ENCODE results near the gene PADI1. TPM values are rescaled to one million over a fixed set of nuclear protein-coding genes. Genes with fewer than 3 reads are reported as not detected.

Gene PADI1
- total and polyA plus RNA-seq, 3 donors from 2014 or later, result 0.31 to 1.6 TPM; not detected in 1

- Histone ChIP-seq H3K4me1 (no peaks in the 10 kb centered on the region), H3K27me3 (no peaks in the 10 kb centered on the region), H3K27ac (no peak overlapping the region), H3K4me3 (no peak overlapping the region), H3K9me3 (no peaks in the 10 kb centered on the region), H3K36me3 (ENCODE audit: low read depth, missing control alignments) (no peaks in the 10 kb centered on the region)
- intact Hi-C loops (cut with DNase I; ENCODE audit: low total_unique reads), result no loop called here
- 70 to 80% methylated on average over 4 of the region's 4 CpGs for WGBS, 2 donors
- TF ChIP-seq CTCF (IDR thresholded peaks at IDR 0.05), result no peak
- TF ChIP-seq POLR2A (IDR thresholded peaks at IDR 0.05), result no peak
- no peak for DNase-seq
Measured at GRCh38 chr1:17295292-17295691, 90.4 kb downstream of the PADI1 start.

Small RNA genes lying within 50 kb of the gene (microRNA-seq; reads per million reads assigned to microRNA genes)
- gene MIR3972 (ENCODE audit: borderline number of aligned reads in 2 of 2, borderline replicate concordance in 1 of 2), result 0 reads per million in 2 donors

Small RNA genes lying within 50 kb of the gene (small RNA-seq; reads per million reads assigned to genes)
- 0 reads per million in 2 donors for gene MIR3972

Other genes starting within 250 kb of the PADI1 start
- gene MFAP2, start 224.5 kb upstream of the PADI1 start, total RNA-seq, result 10 to 100 TPM in 1 of 2 donors, 1 to 10 TPM in 1; 7.9 to 18.7 TPM
- 22.0 TPM for gene MFAP2, start 224.5 kb upstream of the PADI1 start, polyA plus RNA-seq (ENCODE audit: insufficient read depth, low read depth, low replicate concordance)
- 10 to 100 TPM; 42.4 to 45.6 TPM for gene ATP13A2, start 193.2 kb upstream of the PADI1 start, total RNA-seq
- gene ATP13A2, start 193.2 kb upstream of the PADI1 start, polyA plus RNA-seq (ENCODE audit: insufficient read depth, low read depth, low replicate concordance), result 36.9 TPM
- gene SDHB, start 151.1 kb upstream of the PADI1 start, total RNA-seq, result 100 to 1,000 TPM in 1 of 2 donors, 10 to 100 TPM in 1; 96.1 to 107 TPM
- gene SDHB, start 151.1 kb upstream of the PADI1 start, polyA plus RNA-seq (ENCODE audit: insufficient read depth, low read depth, low replicate concordance), result 160 TPM
- gene PADI2, start 85.7 kb upstream of the PADI1 start, total RNA-seq, result 1 to 10 TPM in 1 of 2 donors, under 1 TPM in 1; 0.99 to 1.1 TPM
- gene PADI2, start 85.7 kb upstream of the PADI1 start, polyA plus RNA-seq (ENCODE audit: insufficient read depth, low read depth, low replicate concordance), result 3.2 TPM
- gene PADI3, start 44.0 kb downstream of the PADI1 start, total RNA-seq, result 1 to 10 TPM in 1 of 2 donors, under 1 TPM in 1; 0.63 to 1.2 TPM
- gene PADI3, start 44.0 kb downstream of the PADI1 start, polyA plus RNA-seq (ENCODE audit: insufficient read depth, low read depth, low replicate concordance), result 0.80 TPM
- under 1 TPM in 1 of 2 donors, not detected in 1; 0.16 TPM for gene PADI4, start 103.1 kb downstream of the PADI1 start, total RNA-seq
- gene PADI4, start 103.1 kb downstream of the PADI1 start, polyA plus RNA-seq (ENCODE audit: insufficient read depth, low read depth, low replicate concordance), result 0.32 TPM
- not detected for gene PADI6, start 167.1 kb downstream of the PADI1 start, total RNA-seq
- gene PADI6, start 167.1 kb downstream of the PADI1 start, polyA plus RNA-seq (ENCODE audit: insufficient read depth, low read depth, low replicate concordance), result 0.25 TPM
- 10 to 100 TPM; 55.0 to 60.2 TPM for gene RCC2, start 234.5 kb downstream of the PADI1 start, total RNA-seq
- 42.2 TPM for gene RCC2, start 234.5 kb downstream of the PADI1 start, polyA plus RNA-seq (ENCODE audit: insufficient read depth, low read depth, low replicate concordance)

All from testis (tissue), 3 donors.